ENCODE measurements around the gene DTNBP1.
"Not testable (repeated sequence)": the region's sequence is repeated elsewhere in the genome, so short reads cannot be mapped to it uniquely, and the experiment has no call there.

DTNBP1 gene

GRCh38 chr6:15672291-15672690 lies 9.5 kb upstream of the DTNBP1 start:
- no peak for DNase-seq (ENCODE audit: extremely low spot score, insufficient read length, low read depth)
- FAIRE-seq, result peak; percentile 41

GRCh38 chr6:15668918-15669317 lies 6.1 kb upstream of the DTNBP1 start:
- DNase-seq (ENCODE audit: extremely low spot score, insufficient read length, low read depth) (no peak), FAIRE-seq (peak; percentile 49)

GRCh38 chr6:15666896-15667295 lies 4.1 kb upstream of the DTNBP1 start:
- not testable (repeated sequence) for FAIRE-seq; DNase-seq (ENCODE audit: extremely low spot score, insufficient read length, low read depth)

GRCh38 chr6:15665237-15665636 lies 2.4 kb upstream of the DTNBP1 start:
- no peak for DNase-seq (ENCODE audit: extremely low spot score, insufficient read length, low read depth)

GRCh38 chr6:15663130-15663871 lies 473 bp upstream of the DTNBP1 start:
- no peak for DNase-seq (ENCODE audit: extremely low spot score, insufficient read length, low read depth)
- no peak for FAIRE-seq

More at GRCh38 chr6:15665237-15665636, 2.4 kb upstream of the DTNBP1 start:
- FAIRE-seq, result no peak

- DNase-seq (ENCODE audit: extremely low spot score, insufficient read length, low read depth), result no peak
- no peak for FAIRE-seq
Measured at GRCh38 chr6:15661853-15662325, 939 bp downstream of the DTNBP1 start.

- DNase-seq (ENCODE audit: extremely low spot score, insufficient read length, low read depth) (no peak), FAIRE-seq (no peak)
Measured at GRCh38 chr6:15659181-15659580, 3.6 kb downstream of the DTNBP1 start.

GRCh38 chr6:15658181-15658744 lies 4.6 kb downstream of the DTNBP1 start:
- DNase-seq (ENCODE audit: extremely low spot score, insufficient read length, low read depth), result no peak
- FAIRE-seq, result peak; percentile 83

GRCh38 chr6:15657290-15657689 lies 5.5 kb downstream of the DTNBP1 start:
- FAIRE-seq (no peak), DNase-seq (ENCODE audit: extremely low spot score, insufficient read length, low read depth) (no peak)

- FAIRE-seq (peak; percentile 15), DNase-seq (ENCODE audit: extremely low spot score, insufficient read length, low read depth) (no peak)
Measured at GRCh38 chr6:15656145-15656544, 6.7 kb downstream of the DTNBP1 start.

- FAIRE-seq, result no peak
- no peak for DNase-seq (ENCODE audit: extremely low spot score, insufficient read length, low read depth)
Measured at GRCh38 chr6:15654250-15654649, 8.6 kb downstream of the DTNBP1 start.

GRCh38 chr6:15653581-15653980 lies 9.2 kb downstream of the DTNBP1 start:
- DNase-seq (ENCODE audit: extremely low spot score, insufficient read length, low read depth) (no peak), FAIRE-seq (peak; percentile 72)

GRCh38 chr6:15650004-15650559 lies 12.7 kb downstream of the DTNBP1 start:
- DNase-seq (ENCODE audit: extremely low spot score, insufficient read length, low read depth); FAIRE-seq: not testable (repeated sequence)

- FAIRE-seq (peak; percentile 15), DNase-seq (ENCODE audit: extremely low spot score, insufficient read length, low read depth) (no peak)
Measured at GRCh38 chr6:15644904-15645303, 17.9 kb downstream of the DTNBP1 start.

- DNase-seq (ENCODE audit: extremely low spot score, insufficient read length, low read depth) (no peak), FAIRE-seq (no peak)
Measured at GRCh38 chr6:15643542-15643941, 19.3 kb downstream of the DTNBP1 start.

- DNase-seq (ENCODE audit: extremely low spot score, insufficient read length, low read depth), result no peak
- peak; percentile 24 for FAIRE-seq
Measured at GRCh38 chr6:15642276-15642675, 20.6 kb downstream of the DTNBP1 start.

GRCh38 chr6:15638373-15638772 lies 24.5 kb downstream of the DTNBP1 start:
- no peak for FAIRE-seq
- DNase-seq (ENCODE audit: extremely low spot score, insufficient read length, low read depth), result no peak

GRCh38 chr6:15631432-15631831 lies 31.4 kb downstream of the DTNBP1 start:
- no peak for DNase-seq (ENCODE audit: extremely low spot score, insufficient read length, low read depth)
- no peak for FAIRE-seq

- FAIRE-seq, result no peak
Measured at GRCh38 chr6:15630202-15630601, 32.6 kb downstream of the DTNBP1 start.

GRCh38 chr6:15629487-15629886 lies 33.3 kb downstream of the DTNBP1 start:
- FAIRE-seq (no peak), DNase-seq (ENCODE audit: extremely low spot score, insufficient read length, low read depth) (no peak)

More at GRCh38 chr6:15630202-15630601, 32.6 kb downstream of the DTNBP1 start:
- DNase-seq (ENCODE audit: extremely low spot score, insufficient read length, low read depth), result no peak

GRCh38 chr6:15628499-15629131 lies 34.2 kb downstream of the DTNBP1 start:
- DNase-seq (ENCODE audit: extremely low spot score, insufficient read length, low read depth) (no peak), FAIRE-seq (peak; percentile 61)

All from GM18507 (cell line).